K562 (cell line): Measurements from ENCODE around the gene TSSK2. TPM values are rescaled to one million over a fixed set of nuclear protein-coding genes. Genes with fewer than 3 reads are reported as not detected.

Source experiments
- ATAC-seq: fragments of 200-7000 bp; cut with Tn5 transposase; 3 replicates; pipeline ENCODE4 v1.9.1; 2020; ENCODE audit warnings: moderate library complexity
- BruUV-seq: library from RNA; stranded (reverse); fragments of 400-500 nt; replicated peaks from 2 replicates; lab custom pipeline; 2021; lab: Mats Ljungman, UMichigan
- CTCF ChIA-PET: fragments of 300-600 bp; formaldehyde crosslinking; extraction: SDS; loops from one replicate; lab custom pipeline; 2021; ENCODE audit warnings: low intra/inter-chr PET ratio; lab: Yijun Ruan, JAX
- POLR2A ChIA-PET: fragments of 300-600, 350-650 bp; sonication (Branson Sonifier 250); formaldehyde crosslinking; extraction: SDS; loops from one replicate; lab custom pipeline; 2021; ENCODE audit warnings: antibody characterized with exemption, inconsistent platforms; lab: Yijun Ruan, JAX
- DNase-seq, 4 experiments: peaks; one replicate each; pipeline versions ENCODE4 v3.0.0 to v3.0.0-alpha.2; 2011 to 2018; ENCODE audit warnings: low spot score in 3 of 4, mixed read lengths in 3 of 4; ENCODE audit errors: extremely low read depth in 1 of 4
- FAIRE-seq: peaks from 2 replicates; lab custom pipeline; 2011; peaks lifted over from hg19 to GRCh38; lab: Jason Lieb, UNC
- H2AFZ ChIP-seq: 2 replicates; pipeline ENCODE4 v1.6.0; 2011; ENCODE audit warnings: low read depth, low read length, control low read depth, inconsistent platforms
- H3K27ac ChIP-seq: fragments of 200-600 bp; 3 replicates; pipeline ENCODE4 v1.8.0; 2011; ENCODE audit warnings: low read depth, mild to moderate bottlenecking, control low read depth, inconsistent platforms, low read length, moderate library complexity, mixed read lengths; ENCODE audit errors: extremely low read depth
- H3K27me3 ChIP-seq, 2 experiments: fragments of 300-600 bp in 1 of 2; 2 replicates in 1 of 2; 3 replicates in 1 of 2; pipeline versions ENCODE4 v1.6.0 to v1.8.0; 2011; ENCODE audit warnings: inconsistent platforms in 2 of 2, low read length in 2 of 2, mild to moderate bottlenecking in 1 of 2, mixed read lengths in 1 of 2, moderate library complexity in 1 of 2; ENCODE audit not compliant: control insufficient read depth in 2 of 2, insufficient read depth in 2 of 2
- H3K36me3 ChIP-seq: fragments of 300-600 bp; 3 replicates; pipeline ENCODE4 v1.8.0; 2011; ENCODE audit warnings: mild to moderate bottlenecking, low read length, inconsistent platforms; ENCODE audit not compliant: control insufficient read depth, insufficient read depth
- H3K4me1 ChIP-seq, 2 experiments: fragments of 200-600 bp in 1 of 2; replicated peaks in 1 of 2; 2 replicates in 1 of 2; 3 replicates in 1 of 2; pipeline versions ENCODE4 v1.5.1 to v1.8.0; 2011; ENCODE audit warnings: inconsistent platforms in 2 of 2, low read length in 2 of 2, mild to moderate bottlenecking in 1 of 2, mixed read lengths in 1 of 2, moderate library complexity in 1 of 2; ENCODE audit not compliant: control insufficient read depth in 2 of 2, insufficient read depth in 2 of 2
- H3K4me2 ChIP-seq: 2 replicates; pipeline ENCODE4 v1.6.1; 2011; ENCODE audit warnings: low read length, control low read depth, inconsistent platforms, mixed read lengths; ENCODE audit not compliant: insufficient read depth
- H3K4me3 ChIP-seq: fragments of 200-600 bp; sonication (generic), shearing (Covaris generic); 2 replicates; pipeline ENCODE4 v1.5.1; 2016; ENCODE audit warnings: control low read depth, inconsistent platforms
- H3K79me2 ChIP-seq: fragments of 200-600 bp; 3 replicates; pipeline ENCODE4 v1.8.0; 2011; ENCODE audit warnings: low read length, inconsistent platforms; ENCODE audit not compliant: control insufficient read depth, insufficient read depth
- H3K9ac ChIP-seq, 2 experiments: 2 replicates each; pipeline versions ENCODE4 v1.6.0 to v1.6.1; 2011; ENCODE audit warnings: low read depth in 2 of 2, low read length in 2 of 2, control low read depth in 1 of 2, inconsistent platforms in 1 of 2, mild to moderate bottlenecking in 1 of 2, mixed read lengths in 1 of 2; ENCODE audit not compliant: insufficient read depth in 1 of 2
- H3K9me1 ChIP-seq: one replicate; pipeline ENCODE4 v1.6.0; 2011; ENCODE audit warnings: inconsistent platforms, mild to moderate bottlenecking, low read length, moderate library complexity; ENCODE audit not compliant: control insufficient read depth, insufficient read depth
- H3K9me3 ChIP-seq: replicated peaks from 2 replicates; pipeline ENCODE4 v1.5.1; 2011; ENCODE audit warnings: low read depth, low read length, inconsistent platforms; ENCODE audit not compliant: control insufficient read depth, insufficient read depth
- H4K20me1 ChIP-seq: replicated peaks from 2 replicates; pipeline ENCODE4 v1.6.1; 2011; ENCODE audit warnings: low read length, inconsistent platforms, mixed read lengths; ENCODE audit not compliant: control insufficient read depth, insufficient read depth
- CHD1 ChIP-seq: fragments of 200-600 bp; sonication (generic); IDR thresholded peaks from one replicate; pipeline ENCODE4 v1.6.1; 2012; ENCODE audit warnings: mild to moderate bottlenecking, moderate library complexity, low read length, inconsistent platforms
- DMBX1 ChIP-seq: fragments of 250-450 bp; sonication (Bioruptor Pico); IDR thresholded peaks from 2 replicates; pipeline ENCODE4 v1.8.0; 2022; ENCODE audit warnings: inconsistent platforms, mild to moderate bottlenecking, moderate library complexity, borderline replicate concordance
- HDGF ChIP-seq: fragments of 450-650 bp; IDR thresholded peaks from 2 replicates; pipeline ENCODE4 v1.6.1; 2016
- KLF13 ChIP-seq: fragments of 450-650 bp; IDR thresholded peaks from 2 replicates; pipeline ENCODE4 v1.6.1; 2016; ENCODE audit warnings: missing genetic modification characterization, low read depth, mild to moderate bottlenecking, missing compliant biosample characterization, moderate library complexity, borderline replicate concordance
- RCOR1 ChIP-seq, 2 experiments: IDR thresholded peaks; 2 replicates each; pipeline ENCODE4 v1.6.1; 2012; ENCODE audit warnings: low read depth in 2 of 2, low read length in 2 of 2, borderline replicate concordance in 1 of 2, improper control_type of control experiment in 1 of 2
- RFX5 ChIP-seq: IDR thresholded peaks from 2 replicates; pipeline ENCODE4 v1.6.1; 2011; ENCODE audit warnings: low read depth, mild to moderate bottlenecking, improper control_type of control experiment, low read length
- TEAD4 ChIP-seq, 2 experiments: sonication (generic) in 1 of 2; formaldehyde crosslinking in 1 of 2; IDR thresholded peaks; 2 replicates each; pipeline versions ENCODE4 v1.6.1 to v1.8.0; 2012 to 2022; ENCODE audit warnings: borderline replicate concordance in 1 of 2, inconsistent platforms in 1 of 2, low read length in 1 of 2, mild to moderate bottlenecking in 1 of 2, missing genetic modification reagents in 1 of 2
- TOE1 ChIP-seq, 2 experiments: fragments of 450-650 bp in 1 of 2; sonication (generic) in 1 of 2; formaldehyde crosslinking in 1 of 2; IDR thresholded peaks; 2 replicates each; pipeline versions ENCODE4 v1.7.1 to v1.8.0; 2016 to 2022; ENCODE audit warnings: borderline replicate concordance in 2 of 2, mild to moderate bottlenecking in 2 of 2, antibody characterized with exemption in 1 of 2, inconsistent platforms in 1 of 2, low read depth in 1 of 2, missing genetic modification reagents in 1 of 2, moderate library complexity in 1 of 2
- ZBTB17 ChIP-seq: fragments of 450-650 bp; formaldehyde crosslinking; IDR thresholded peaks from 2 replicates; pipeline ENCODE4 v1.4.0; 2020; ENCODE audit warnings: mild to moderate bottlenecking
- ZNF347 ChIP-seq: fragments of 450-650 bp; formaldehyde crosslinking; IDR thresholded peaks from 2 replicates; pipeline ENCODE4 v1.4.0; 2020; ENCODE audit warnings: low read depth, mild to moderate bottlenecking, moderate library complexity
- ZNF561 ChIP-seq: fragments of 450-650 bp; formaldehyde crosslinking; conservative IDR thresholded peaks from 2 replicates; pipeline ENCODE4 v1.4.0; 2020; ENCODE audit warnings: mild to moderate bottlenecking, moderate library complexity
- ZNF695 ChIP-seq: fragments of 450-650 bp; formaldehyde crosslinking; IDR thresholded peaks from 2 replicates; pipeline ENCODE4 v1.4.0; 2020; ENCODE audit warnings: mild to moderate bottlenecking, moderate library complexity
- WGBS: fragments of 100-300 bp; shearing (Covaris generic); methylation state at CpG from one replicate; pipeline ENCODE4 v1.1.6; 2016; ENCODE audit warnings: low coverage, mixed read lengths; ENCODE audit not compliant: insufficient coverage; ENCODE audit errors: missing lambda C conversion rate; 5-methylcytosine and 5-hydroxymethylcytosine counted together
- in situ Hi-C: fragments of 300-500 bp; cut with MboI; formaldehyde crosslinking; loops from 4 replicates; pipeline ENCODE4 v1.15.0; 2018; ENCODE audit warnings: inconsistent platforms, mixed read lengths
- intact Hi-C: fragments of 100-400 bp; cut with micrococcal nuclease; formaldehyde crosslinking; loops from 2 replicates; pipeline ENCODE4 v1.14.2; 2022
- polyA plus RNA-seq, 8 experiments: library from polyadenylated mRNA; depleted of rRNA in 4 of 8; stranded (reverse) in 5 of 8; unstranded in 3 of 8; fragments of >200 nt; fragmentation: Nextera tagmentation in 2 of 8; fragmentation: Illumina TruSeq in 1 of 8; extraction: Ambion mirVana in 2 of 8; extraction: Trizol in 1 of 8; gene quantifications; 2 replicates each; pipeline versions ENCODE4 v1.2.1 to v1.2.3, GENCODE V29; 2011 to 2014; ENCODE audit warnings: inconsistent platforms in 1 of 8, missing spikeins in 1 of 8
- total RNA-seq, 7 experiments: library from RNA; depleted of rRNA in 6 of 7; stranded (reverse); fragments of >200 nt in 6 of 7; fragmentation: Illumina TruSeq in 2 of 7; extraction: Trizol in 2 of 7; gene quantifications; 2 replicates each; pipeline versions ENCODE4 v1.2.1 to v1.2.3, GENCODE V29; 2011 to 2021; ENCODE audit warnings: low replicate concordance in 1 of 7
- TF ChIP-seq, protein P1 (sequence below): fragments of 250-450 bp; sonication (Bioruptor Pico); IDR thresholded peaks from 2 replicates; pipeline ENCODE4 v1.5.1; 2021; ENCODE audit warnings: mild to moderate bottlenecking
- TF ChIP-seq, protein P2 (sequence below): fragments of 250-450 bp; sonication (Bioruptor Pico); IDR thresholded peaks from 2 replicates; pipeline ENCODE4 v1.9.0; 2021; ENCODE audit warnings: mild to moderate bottlenecking
- TF ChIP-seq, protein P3 (sequence below): sonication (generic); formaldehyde crosslinking; IDR thresholded peaks from 2 replicates; pipeline ENCODE4 v1.8.1; 2023; ENCODE audit warnings: mild to moderate bottlenecking, missing genetic modification reagents, moderate library complexity

TSSK2 gene
- total and polyA plus RNA-seq, 9 of the 15 experiments (the other 6 are each of a cell fraction or from before 2014, with no cell fraction given), result 0.04 TPM; not detected in 8

DNA sequence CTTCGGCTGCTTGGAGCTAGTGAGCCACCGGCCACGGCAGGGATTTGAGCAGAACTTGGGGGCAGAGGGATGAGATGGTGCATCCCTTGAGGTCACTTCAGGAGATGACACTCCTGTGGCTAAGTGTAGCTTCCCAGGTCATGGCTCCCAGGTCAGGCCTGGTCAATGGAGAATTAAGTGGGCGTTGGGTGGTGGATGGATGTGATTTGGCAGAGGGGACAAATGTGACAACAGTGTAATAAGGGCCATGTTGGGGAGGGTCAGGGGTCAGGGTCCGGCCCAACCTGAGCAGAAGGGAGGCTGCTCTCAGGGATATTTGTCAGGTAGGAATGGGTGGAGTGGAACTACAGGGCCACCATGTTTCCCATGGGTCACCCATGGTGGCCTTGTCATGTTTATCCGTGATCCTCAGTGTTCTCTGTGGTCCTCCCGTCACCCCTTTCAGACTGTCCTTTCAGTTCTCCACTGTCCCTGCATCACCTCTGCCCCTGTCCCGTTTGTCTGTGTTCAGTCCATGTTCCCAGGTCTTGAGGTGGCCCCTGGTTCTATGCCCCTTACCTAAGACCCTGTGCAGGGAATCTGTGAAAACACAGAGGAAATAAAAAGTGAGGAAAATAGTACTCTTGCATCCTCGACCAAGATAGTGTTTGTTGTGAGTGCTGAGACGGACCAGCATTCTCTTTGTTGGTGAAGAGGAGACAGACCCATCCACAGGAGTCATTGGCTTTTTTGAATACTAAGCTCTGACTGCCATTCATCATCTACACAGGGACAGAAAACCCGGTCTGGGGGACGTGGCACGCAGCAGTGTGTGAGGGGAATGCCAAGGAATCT lies 41.3 kb downstream of the TSSK2 start:
- peak overlapping the region; percentile 94 to 96 for H3K9ac ChIP-seq
- WGBS, result 2% methylated on average over 13 of the region's 13 CpGs
- peaks cover 49% of the 10 kb centered on the region for H4K20me1 ChIP-seq
- ChIA-PET CTCF (no interaction called here), POLR2A (interaction anchor here (0.6 to 1.3 kb wide), 16 partner anchors 20 to 798 kb away, joined by 3 to 6 read pairs (median 4); partner anchors contain the start of gene DGCR2)
- peak overlapping the region; percentile 66 for H3K4me3 ChIP-seq
- H2AFZ ChIP-seq, result peak overlapping the region; percentile 98
- peaks cover 58 to 93% of the 10 kb centered on the region in 2 experiments for H3K4me1 ChIP-seq
- no peaks in the 10 kb centered on the region for H3K9me3 ChIP-seq
- DNase-seq, result peak in 1 of 4 experiments; percentile 48
- peak overlapping the region; percentile 93 for H3K4me2 ChIP-seq
- no TSS peak for BruUV-seq
- peaks cover 18 to 24% of the 10 kb centered on the region in 2 experiments for H3K27me3 ChIP-seq
- intact Hi-C loops, result no loop called here
- ATAC-seq, result peak; percentile 0; the same call in 2 of the 3 replicates
- H3K36me3 ChIP-seq, result peaks cover 54% of the 10 kb centered on the region
- no peak for FAIRE-seq
- H3K9me1 ChIP-seq, result peaks cover 28% of the 10 kb centered on the region
- in situ Hi-C loops, result no loop called here
- H3K27ac ChIP-seq, result peak overlapping the region; percentile 86
- H3K79me2 ChIP-seq, result peaks cover 71% of the 10 kb centered on the region
- TF ChIP-seq ZNF695 (0 out of 2 replicates have a peak, but pooled peaks have one; percentile 28), CHD1 (peak; percentile 48), RCOR1 (IDR thresholded peaks at IDR 0.05; ENCODE audit: borderline replicate concordance in 1 of 2, low read depth in 2 of 2, low read length in 2 of 2) (0 out of 4 replicates have a peak, but pooled peaks of 1 of the 2 experiments have one; percentile 6), ZNF347 (CRISPR knock-in tag) (no peak), KLF13 (tag) (0 out of 2 replicates have a peak, but pooled peaks have one; percentile 46), TOE1 (IDR thresholded peaks at IDR 0.05; ENCODE audit: borderline replicate concordance) (no peak), TOE1 (CRISPR knock-in tag; IDR thresholded peaks at IDR 0.05; ENCODE audit: borderline replicate concordance, low read depth) (no peak), TEAD4 (IDR thresholded peaks at IDR 0.05; ENCODE audit: low read length) (no peak), TEAD4 (CRISPR knock-in tag; IDR thresholded peaks at IDR 0.05; ENCODE audit: borderline replicate concordance) (no peak), DMBX1 (CRISPR knock-in tag) (peak; percentile 15; the same call in 1 of the 2 replicates), RFX5 (no peak), ZBTB17 (peak; percentile 20; the same call in 1 of the 2 replicates), HDGF (no peak), ZNF561 (0 out of 2 replicates have a peak, but pooled peaks have one; percentile 3)
- TF ChIP-seq, protein P1, sequence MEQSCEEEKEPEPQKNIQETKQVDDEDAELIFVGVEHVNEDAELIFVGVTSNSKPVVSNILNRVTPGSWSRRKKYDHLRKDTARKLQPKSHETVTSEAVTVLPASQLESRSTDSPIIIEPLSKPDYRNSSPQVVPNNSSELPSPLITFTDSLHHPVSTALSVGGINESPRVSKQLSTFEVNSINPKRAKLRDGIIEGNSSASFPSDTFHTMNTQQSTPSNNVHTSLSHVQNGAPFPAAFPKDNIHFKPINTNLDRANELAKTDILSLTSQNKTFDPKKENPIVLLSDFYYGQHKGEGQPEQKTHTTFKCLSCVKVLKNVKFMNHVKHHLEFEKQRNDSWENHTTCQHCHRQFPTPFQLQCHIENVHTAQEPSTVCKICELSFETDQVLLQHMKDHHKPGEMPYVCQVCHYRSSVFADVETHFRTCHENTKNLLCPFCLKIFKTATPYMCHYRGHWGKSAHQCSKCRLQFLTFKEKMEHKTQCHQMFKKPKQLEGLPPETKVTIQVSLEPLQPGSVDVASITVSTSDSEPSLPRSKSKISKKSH (CRISPR knock-in tag), result 0 out of 2 replicates have a peak, but pooled peaks have one; percentile 33
- TF ChIP-seq, protein P2, sequence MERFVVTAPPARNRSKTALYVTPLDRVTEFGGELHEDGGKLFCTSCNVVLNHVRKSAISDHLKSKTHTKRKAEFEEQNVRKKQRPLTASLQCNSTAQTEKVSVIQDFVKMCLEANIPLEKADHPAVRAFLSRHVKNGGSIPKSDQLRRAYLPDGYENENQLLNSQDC (CRISPR knock-in tag), result 0 out of 2 replicates have a peak, but pooled peaks have one; percentile 3
- TF ChIP-seq, protein P3, sequence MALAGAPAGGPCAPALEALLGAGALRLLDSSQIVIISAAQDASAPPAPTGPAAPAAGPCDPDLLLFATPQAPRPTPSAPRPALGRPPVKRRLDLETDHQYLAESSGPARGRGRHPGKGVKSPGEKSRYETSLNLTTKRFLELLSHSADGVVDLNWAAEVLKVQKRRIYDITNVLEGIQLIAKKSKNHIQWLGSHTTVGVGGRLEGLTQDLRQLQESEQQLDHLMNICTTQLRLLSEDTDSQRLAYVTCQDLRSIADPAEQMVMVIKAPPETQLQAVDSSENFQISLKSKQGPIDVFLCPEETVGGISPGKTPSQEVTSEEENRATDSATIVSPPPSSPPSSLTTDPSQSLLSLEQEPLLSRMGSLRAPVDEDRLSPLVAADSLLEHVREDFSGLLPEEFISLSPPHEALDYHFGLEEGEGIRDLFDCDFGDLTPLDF (CRISPR knock-in tag), result peak; percentile 54; the same call in 1 of the 2 replicates
